ENCODE results near the gene FBRSL1.

FBRSL1 gene

DNA sequence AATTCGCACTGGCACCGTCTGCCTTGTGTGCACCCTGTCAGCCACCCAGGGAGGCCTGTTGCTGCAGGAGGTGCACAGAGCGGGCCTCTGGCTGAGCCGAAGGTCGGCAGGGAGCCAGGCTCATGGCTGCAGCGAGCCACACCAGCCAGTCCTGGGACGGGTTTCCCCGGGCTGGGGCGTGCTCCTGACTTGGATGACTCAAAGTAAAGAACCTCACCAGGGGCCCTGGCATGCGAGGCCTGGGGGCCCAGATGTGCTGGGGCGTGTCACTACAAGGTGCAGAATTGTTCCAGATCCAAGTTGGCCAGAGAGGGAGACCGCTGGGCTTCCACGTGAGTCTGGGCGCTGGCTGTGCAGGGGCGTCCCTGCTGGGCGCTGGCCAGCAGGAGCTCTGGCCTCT is 34.5 kb downstream of the FBRSL1 start:
- ATAC-seq = no peak
- no peak for TF ChIP-seq BACH2 (CRISPR knock-in tag; IDR thresholded peaks at IDR 0.05; ENCODE audit: borderline replicate concordance)
- no peak for TF ChIP-seq ZNF565 (CRISPR knock-in tag; conservative IDR thresholded peaks at IDR 0.05; ENCODE audit: low read depth)
- TF ChIP-seq ZNF70 (CRISPR knock-in tag; IDR thresholded peaks at IDR 0.05) = no peak
- no peak for TF ChIP-seq TCF4 (CRISPR knock-in tag; IDR thresholded peaks at IDR 0.05; ENCODE audit: borderline replicate concordance)
- no peak for TF ChIP-seq TOX (CRISPR knock-in tag; IDR thresholded peaks at IDR 0.05; ENCODE audit: borderline replicate concordance)
- TF ChIP-seq ESRRG (CRISPR knock-in tag; IDR thresholded peaks at IDR 0.05) = no peak
- TF ChIP-seq ZC3H10 (CRISPR knock-in tag; IDR thresholded peaks at IDR 0.05) = no peak
- TF ChIP-seq SNAI2 (CRISPR knock-in tag; IDR thresholded peaks at IDR 0.05) = no peak
- TF ChIP-seq OSR1 (CRISPR knock-in tag; IDR thresholded peaks at IDR 0.05) = no peak
- TF ChIP-seq ARNTL (CRISPR knock-in tag; IDR thresholded peaks at IDR 0.05; ENCODE audit: borderline replicate concordance, low read depth) = no peak

DNA sequence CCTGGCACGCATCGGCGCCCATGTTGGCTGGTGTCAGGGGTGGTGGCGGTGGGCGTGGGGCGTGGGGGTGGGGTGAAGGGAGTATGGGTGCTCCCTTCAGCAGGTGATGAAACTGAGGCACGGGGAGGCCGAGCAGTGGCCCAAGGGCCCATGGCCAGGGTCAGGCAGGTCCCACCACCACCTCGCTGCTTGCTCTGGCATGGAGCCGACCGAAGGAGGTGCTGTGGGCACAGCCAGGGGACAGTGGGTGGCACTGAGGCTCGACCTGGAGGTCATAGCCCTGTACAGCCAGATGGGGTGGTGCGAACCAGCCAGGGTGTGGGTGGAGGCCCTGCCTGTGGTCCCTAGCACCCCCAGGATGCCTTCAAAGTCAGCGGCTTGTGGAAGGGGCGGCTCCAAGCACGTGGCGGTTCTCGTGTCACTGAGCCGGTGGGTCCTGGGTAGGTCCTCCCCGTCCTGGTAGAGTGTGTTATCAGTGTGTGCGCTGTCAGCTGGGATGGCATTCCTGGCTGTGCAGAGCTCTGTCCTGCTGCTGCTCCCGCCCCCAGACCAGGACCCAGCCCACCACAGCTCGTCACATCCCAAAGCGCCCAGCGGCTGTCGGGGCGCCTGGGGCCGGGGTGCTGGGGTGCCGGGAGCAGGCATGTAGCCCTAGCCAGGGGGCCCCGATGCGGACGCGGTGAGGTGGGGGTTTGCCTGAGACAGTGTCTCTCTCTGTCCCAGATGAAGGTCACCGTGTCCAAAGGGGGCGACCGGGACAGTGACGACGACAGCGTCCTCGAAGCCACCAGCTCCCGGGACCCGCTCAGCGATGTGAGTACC is 35.3 kb downstream of the FBRSL1 start:
- TF ChIP-seq, protein P1, sequence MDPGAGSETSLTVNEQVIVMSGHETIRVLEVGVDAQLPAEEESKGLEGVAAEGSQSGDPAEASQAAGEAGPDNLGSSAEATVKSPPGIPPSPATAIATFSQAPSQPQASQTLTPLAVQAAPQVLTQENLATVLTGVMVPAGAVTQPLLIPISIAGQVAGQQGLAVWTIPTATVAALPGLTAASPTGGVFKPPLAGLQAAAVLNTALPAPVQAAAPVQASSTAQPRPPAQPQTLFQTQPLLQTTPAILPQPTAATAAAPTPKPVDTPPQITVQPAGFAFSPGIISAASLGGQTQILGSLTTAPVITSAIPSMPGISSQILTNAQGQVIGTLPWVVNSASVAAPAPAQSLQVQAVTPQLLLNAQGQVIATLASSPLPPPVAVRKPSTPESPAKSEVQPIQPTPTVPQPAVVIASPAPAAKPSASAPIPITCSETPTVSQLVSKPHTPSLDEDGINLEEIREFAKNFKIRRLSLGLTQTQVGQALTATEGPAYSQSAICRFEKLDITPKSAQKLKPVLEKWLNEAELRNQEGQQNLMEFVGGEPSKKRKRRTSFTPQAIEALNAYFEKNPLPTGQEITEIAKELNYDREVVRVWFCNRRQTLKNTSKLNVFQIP (CRISPR knock-in tag; IDR thresholded peaks at IDR 0.05; ENCODE audit: borderline replicate concordance, low read depth) = no peak
- TF ChIP-seq GLIS3 (CRISPR knock-in tag; IDR thresholded peaks at IDR 0.05) = no peak

DNA sequence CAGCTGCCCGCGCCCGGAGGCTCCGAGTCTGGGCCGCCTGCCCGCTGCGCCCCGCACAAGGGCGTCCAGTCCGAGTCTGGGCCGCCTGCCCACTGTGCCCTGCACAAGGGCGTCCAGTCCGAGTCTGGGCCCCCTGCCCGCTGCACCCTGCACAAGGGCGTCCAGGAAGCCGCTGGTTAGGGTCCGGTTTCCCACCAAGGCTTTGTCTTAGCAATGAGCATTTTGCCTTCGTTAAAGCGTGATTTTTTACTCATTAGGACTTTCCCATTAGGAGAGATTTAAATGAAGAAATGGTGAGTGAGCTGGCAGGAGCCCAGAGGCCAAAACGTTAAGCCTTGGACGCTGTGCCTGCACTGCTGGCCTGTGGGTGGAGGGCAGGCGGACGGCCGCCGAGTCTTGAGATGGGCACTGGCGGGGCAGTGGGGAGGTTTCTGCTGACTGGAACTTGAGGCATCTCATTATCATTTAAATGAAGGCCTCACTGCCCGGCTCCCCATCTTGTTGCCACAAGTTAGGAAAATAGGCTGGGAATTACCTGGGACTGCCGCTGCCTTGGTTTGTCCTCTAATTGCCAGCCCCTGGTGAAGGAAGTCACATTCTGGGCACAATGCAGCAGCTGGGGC is 36.0 kb downstream of the FBRSL1 start:
- no peak for TF ChIP-seq ZNF70 (CRISPR knock-in tag; IDR thresholded peaks at IDR 0.05)
- no peak for TF ChIP-seq ZNF8 (CRISPR knock-in tag; IDR thresholded peaks at IDR 0.05)
- TF ChIP-seq, protein P2, sequence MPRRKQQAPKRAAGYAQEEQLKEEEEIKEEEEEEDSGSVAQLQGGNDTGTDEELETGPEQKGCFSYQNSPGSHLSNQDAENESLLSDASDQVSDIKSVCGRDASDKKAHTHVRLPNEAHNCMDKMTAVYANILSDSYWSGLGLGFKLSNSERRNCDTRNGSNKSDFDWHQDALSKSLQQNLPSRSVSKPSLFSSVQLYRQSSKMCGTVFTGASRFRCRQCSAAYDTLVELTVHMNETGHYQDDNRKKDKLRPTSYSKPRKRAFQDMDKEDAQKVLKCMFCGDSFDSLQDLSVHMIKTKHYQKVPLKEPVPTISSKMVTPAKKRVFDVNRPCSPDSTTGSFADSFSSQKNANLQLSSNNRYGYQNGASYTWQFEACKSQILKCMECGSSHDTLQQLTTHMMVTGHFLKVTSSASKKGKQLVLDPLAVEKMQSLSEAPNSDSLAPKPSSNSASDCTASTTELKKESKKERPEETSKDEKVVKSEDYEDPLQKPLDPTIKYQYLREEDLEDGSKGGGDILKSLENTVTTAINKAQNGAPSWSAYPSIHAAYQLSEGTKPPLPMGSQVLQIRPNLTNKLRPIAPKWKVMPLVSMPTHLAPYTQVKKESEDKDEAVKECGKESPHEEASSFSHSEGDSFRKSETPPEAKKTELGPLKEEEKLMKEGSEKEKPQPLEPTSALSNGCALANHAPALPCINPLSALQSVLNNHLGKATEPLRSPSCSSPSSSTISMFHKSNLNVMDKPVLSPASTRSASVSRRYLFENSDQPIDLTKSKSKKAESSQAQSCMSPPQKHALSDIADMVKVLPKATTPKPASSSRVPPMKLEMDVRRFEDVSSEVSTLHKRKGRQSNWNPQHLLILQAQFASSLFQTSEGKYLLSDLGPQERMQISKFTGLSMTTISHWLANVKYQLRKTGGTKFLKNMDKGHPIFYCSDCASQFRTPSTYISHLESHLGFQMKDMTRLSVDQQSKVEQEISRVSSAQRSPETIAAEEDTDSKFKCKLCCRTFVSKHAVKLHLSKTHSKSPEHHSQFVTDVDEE (CRISPR knock-in tag; IDR thresholded peaks at IDR 0.05) = no peak
- no peak for TF ChIP-seq OSR1 (CRISPR knock-in tag; IDR thresholded peaks at IDR 0.05)
- TF ChIP-seq TOX (CRISPR knock-in tag; IDR thresholded peaks at IDR 0.05; ENCODE audit: borderline replicate concordance) = no peak
- no peak for TF ChIP-seq ESRRG (CRISPR knock-in tag; IDR thresholded peaks at IDR 0.05)
- no peak for TF ChIP-seq ZC3H10 (CRISPR knock-in tag; IDR thresholded peaks at IDR 0.05)
- TF ChIP-seq, protein P3, sequence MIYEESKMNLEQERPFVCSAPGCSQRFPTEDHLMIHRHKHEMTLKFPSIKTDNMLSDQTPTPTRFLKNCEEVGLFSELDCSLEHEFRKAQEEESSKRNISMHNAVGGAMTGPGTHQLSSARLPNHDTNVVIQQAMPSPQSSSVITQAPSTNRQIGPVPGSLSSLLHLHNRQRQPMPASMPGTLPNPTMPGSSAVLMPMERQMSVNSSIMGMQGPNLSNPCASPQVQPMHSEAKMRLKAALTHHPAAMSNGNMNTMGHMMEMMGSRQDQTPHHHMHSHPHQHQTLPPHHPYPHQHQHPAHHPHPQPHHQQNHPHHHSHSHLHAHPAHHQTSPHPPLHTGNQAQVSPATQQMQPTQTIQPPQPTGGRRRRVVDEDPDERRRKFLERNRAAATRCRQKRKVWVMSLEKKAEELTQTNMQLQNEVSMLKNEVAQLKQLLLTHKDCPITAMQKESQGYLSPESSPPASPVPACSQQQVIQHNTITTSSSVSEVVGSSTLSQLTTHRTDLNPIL (CRISPR knock-in tag; IDR thresholded peaks at IDR 0.05; ENCODE audit: low read depth) = no peak
- TF ChIP-seq ZNF565 (CRISPR knock-in tag; conservative IDR thresholded peaks at IDR 0.05; ENCODE audit: low read depth) = no peak
- no peak for TF ChIP-seq ZFP30 (CRISPR knock-in tag; IDR thresholded peaks at IDR 0.05)
- TF ChIP-seq ISL1 (CRISPR knock-in tag; IDR thresholded peaks at IDR 0.05) = no peak
- TF ChIP-seq GLIS3 (CRISPR knock-in tag; IDR thresholded peaks at IDR 0.05) = no peak
- TF ChIP-seq, protein P4, sequence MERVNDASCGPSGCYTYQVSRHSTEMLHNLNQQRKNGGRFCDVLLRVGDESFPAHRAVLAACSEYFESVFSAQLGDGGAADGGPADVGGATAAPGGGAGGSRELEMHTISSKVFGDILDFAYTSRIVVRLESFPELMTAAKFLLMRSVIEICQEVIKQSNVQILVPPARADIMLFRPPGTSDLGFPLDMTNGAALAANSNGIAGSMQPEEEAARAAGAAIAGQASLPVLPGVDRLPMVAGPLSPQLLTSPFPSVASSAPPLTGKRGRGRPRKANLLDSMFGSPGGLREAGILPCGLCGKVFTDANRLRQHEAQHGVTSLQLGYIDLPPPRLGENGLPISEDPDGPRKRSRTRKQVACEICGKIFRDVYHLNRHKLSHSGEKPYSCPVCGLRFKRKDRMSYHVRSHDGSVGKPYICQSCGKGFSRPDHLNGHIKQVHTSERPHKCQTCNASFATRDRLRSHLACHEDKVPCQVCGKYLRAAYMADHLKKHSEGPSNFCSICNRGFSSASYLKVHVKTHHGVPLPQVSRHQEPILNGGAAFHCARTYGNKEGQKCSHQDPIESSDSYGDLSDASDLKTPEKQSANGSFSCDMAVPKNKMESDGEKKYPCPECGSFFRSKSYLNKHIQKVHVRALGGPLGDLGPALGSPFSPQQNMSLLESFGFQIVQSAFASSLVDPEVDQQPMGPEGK (CRISPR knock-in tag; IDR thresholded peaks at IDR 0.05; ENCODE audit: borderline replicate concordance) = no peak
- no peak for TF ChIP-seq SNAI2 (CRISPR knock-in tag; IDR thresholded peaks at IDR 0.05)
- TF ChIP-seq PPARA (CRISPR knock-in tag; IDR thresholded peaks at IDR 0.05; ENCODE audit: borderline replicate concordance) = no peak
- TF ChIP-seq BACH2 (CRISPR knock-in tag; IDR thresholded peaks at IDR 0.05; ENCODE audit: borderline replicate concordance) = no peak
- TF ChIP-seq ARNTL (CRISPR knock-in tag; IDR thresholded peaks at IDR 0.05; ENCODE audit: borderline replicate concordance, low read depth) = no peak
- no peak for ATAC-seq

More for the DNA sequence above, 35.3 kb downstream of the FBRSL1 start:
- ATAC-seq = no peak
